Thoracic aorta (tissue), 2 donors: ENCODE measurements around the gene TPRX1. TPM values are rescaled to one million over a fixed set of nuclear protein-coding genes. Genes with fewer than 3 reads are reported as not detected.

Experiments
- ATAC-seq: fragments of 150-250 bp; one replicate; pipeline ENCODE4 v1.8.0; 2017; ENCODE audit warnings: low read depth; ENCODE audit not compliant: insufficient number of reproducible peaks, low FRiP score
- DNase-seq: peaks from one replicate; pipeline ENCODE4 v3.0.0-alpha.2; 2020; ENCODE audit warnings: low spot score
- H3K27ac ChIP-seq, 2 donors: fragments of 200-600 bp; sonication (generic); 1 replicate in 1 of 2; 2 replicates in 1 of 2; pipeline ENCODE4 v1.5.1; 2016; ENCODE audit warnings: mild to moderate bottlenecking in 2 of 2, moderate library complexity in 2 of 2
- H3K27me3 ChIP-seq: fragments of 200-600 bp; sonication (generic); replicated peaks from 2 replicates; pipeline ENCODE4 v1.6.0; 2016; ENCODE audit warnings: mild to moderate bottlenecking; ENCODE audit not compliant: insufficient read depth
- H3K36me3 ChIP-seq: fragments of 200-600 bp; sonication (generic); one replicate; pipeline ENCODE4 v1.5.1; 2016
- H3K4me1 ChIP-seq, 2 donors: fragments of 200-600 bp; sonication (generic); 1 replicate in 1 of 2; 2 replicates in 1 of 2; pipeline versions ENCODE4 v1.5.1 to v1.6.0; 2016; ENCODE audit warnings: low read depth in 2 of 2, mild to moderate bottlenecking in 1 of 2; ENCODE audit not compliant: control insufficient read depth in 1 of 2
- H3K4me3 ChIP-seq: fragments of 200-600 bp; sonication (generic); 2 replicates; pipeline ENCODE4 v1.5.1; 2016; ENCODE audit warnings: mild to moderate bottlenecking
- H3K9me3 ChIP-seq: fragments of 200-600 bp; sonication (generic); 2 replicates; pipeline ENCODE4 v1.5.1; 2016
- CTCF ChIP-seq: fragments of 200-600 bp; sonication (generic); IDR thresholded peaks from one replicate; pipeline ENCODE4 v1.5.1; 2019; ENCODE audit warnings: antibody characterized with exemption
- total RNA-seq, 2 donors: library from RNA; depleted of rRNA; stranded (reverse); fragments of >200 nt; gene quantifications; one replicate each; pipeline versions ENCODE4 v1.1.0 to v1.2.3, GENCODE V29; 2016

The TPRX1 gene
- total RNA-seq, 2 donors from 2014 or later, result not detected

DNA sequence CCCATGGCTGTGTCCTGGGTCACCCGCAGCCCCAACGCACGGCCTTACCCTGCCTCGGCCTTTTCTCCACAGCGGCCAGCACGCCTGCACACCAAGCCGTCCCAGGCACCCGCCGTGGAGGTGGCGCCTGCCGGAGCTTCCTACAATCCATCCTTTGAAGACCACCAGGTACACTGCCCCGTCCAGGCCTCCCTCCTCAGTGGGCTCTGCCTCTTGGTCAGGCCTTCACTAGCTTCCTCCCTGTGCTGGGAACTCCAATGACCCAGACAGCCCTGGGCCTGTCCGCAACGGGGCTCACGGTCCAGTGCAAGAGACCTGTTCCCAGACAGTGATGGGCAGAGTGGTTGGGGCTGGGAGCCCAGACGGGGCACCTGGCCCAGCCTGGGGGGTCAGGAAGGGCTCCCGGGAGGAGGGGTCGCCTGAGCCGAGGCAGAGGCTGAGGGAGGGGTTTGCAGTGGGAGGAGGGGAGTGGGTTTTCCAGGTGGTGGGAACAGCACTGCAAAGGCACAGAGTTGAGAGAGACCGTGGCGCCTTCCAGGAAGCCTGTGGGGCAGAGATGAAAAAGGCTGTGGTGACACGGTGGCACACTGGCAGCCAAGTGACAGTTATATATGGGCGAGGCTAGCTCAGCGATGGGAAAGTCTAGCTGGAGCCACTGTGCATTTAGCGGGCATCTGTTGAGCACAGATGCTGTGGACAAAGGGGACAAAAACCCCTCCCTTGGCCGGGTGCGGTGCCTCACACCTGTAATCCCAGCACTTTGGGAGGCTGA is 51.7 kb downstream of the TPRX1 start:
- Histone ChIP-seq H3K27me3 (no peaks in the 10 kb centered on the region), H3K4me1 (no peaks in the 10 kb centered on the region), H3K4me3 (no peak overlapping the region), H3K36me3 (peaks cover 86% of the 10 kb centered on the region), H3K9me3 (no peaks in the 10 kb centered on the region), H3K27ac (no peak overlapping the region)
- ATAC-seq (no peak), DNase-seq (no peak)
- TF ChIP-seq CTCF, result no peak

Other genes with a start within 250 kb of the TPRX1 start
- not detected for gene ZNF541, start 231.4 kb downstream of the TPRX1 start, total RNA-seq
- gene BICRA, start 195.4 kb downstream of the TPRX1 start, total RNA-seq, result 10 to 100 TPM; 10.8 to 18.4 TPM
- 100 to 1,000 TPM; 141 to 195 TPM for gene EHD2, start 91.1 kb downstream of the TPRX1 start, total RNA-seq
- gene NOP53, start 59.0 kb downstream of the TPRX1 start, total RNA-seq, result 100 to 1,000 TPM; 189 to 220 TPM
- gene SELENOW, start 25.8 kb downstream of the TPRX1 start, total RNA-seq, result 1,000 to 10,000 TPM in 1 of 2 donors, 100 to 1,000 TPM in 1; 504 to 1,102 TPM
- gene CRX, start 17.4 kb upstream of the TPRX1 start, total RNA-seq, result not detected
- not detected for gene TPRX2, start 54.7 kb upstream of the TPRX1 start, total RNA-seq
- not detected for gene SULT2A1, start 81.8 kb upstream of the TPRX1 start, total RNA-seq
- not detected for gene BSPH1, start 187.6 kb upstream of the TPRX1 start, total RNA-seq
- gene ELSPBP1, start 190.1 kb upstream of the TPRX1 start, total RNA-seq, result not detected
- not detected for gene CABP5, start 239.5 kb upstream of the TPRX1 start, total RNA-seq